ENCODE measurements around the gene MEGF11. TPM values are rescaled to one million over a fixed set of nuclear protein-coding genes. Genes with fewer than 3 reads are reported as not detected.
"Not testable (repeated sequence)": the region's sequence is repeated elsewhere in the genome, so short reads cannot be mapped to it uniquely, and the experiment has no call there.

The MEGF11 gene
- total RNA-seq, 1 donor from 2014 or later = not detected

- intact Hi-C loops (cut with DNase I) = no loop called here
- no peak for DNase-seq (ENCODE audit: low spot score)
These were observed 30.7 kb upstream of the MEGF11 start for GRCh38 chr15:66284271-66284670.

- no peak for DNase-seq (ENCODE audit: low spot score)
- intact Hi-C loops (cut with DNase I) = no loop called here
These were observed 25.1 kb upstream of the MEGF11 start for GRCh38 chr15:66278671-66279070.

GRCh38 chr15:66278056-66278455 is 24.5 kb upstream of the MEGF11 start:
- DNase-seq (ENCODE audit: low spot score) = no peak
- intact Hi-C loops (cut with DNase I) = no loop called here

GRCh38 chr15:66276546-66276945 is 23.0 kb upstream of the MEGF11 start:
- no peak for DNase-seq (ENCODE audit: low spot score)

GRCh38 chr15:66275352-66275751 is 21.8 kb upstream of the MEGF11 start:
- no peak for DNase-seq (ENCODE audit: low spot score)
- intact Hi-C loops (cut with DNase I) = no loop called here

More at GRCh38 chr15:66276546-66276945, 23.0 kb upstream of the MEGF11 start:
- intact Hi-C loops (cut with DNase I) = no loop called here

- no peak for DNase-seq (ENCODE audit: low spot score)
These were observed 17.4 kb upstream of the MEGF11 start for GRCh38 chr15:66270932-66271331.

GRCh38 chr15:66269326-66270090 is 16.0 kb upstream of the MEGF11 start:
- intact Hi-C loops (cut with DNase I) = no loop called here

More at GRCh38 chr15:66270932-66271331, 17.4 kb upstream of the MEGF11 start:
- intact Hi-C loops (cut with DNase I) = no loop called here

GRCh38 chr15:66264859-66265513 is 11.4 kb upstream of the MEGF11 start:
- intact Hi-C loops (cut with DNase I) = no loop called here
- no peak for DNase-seq (ENCODE audit: low spot score)

More at GRCh38 chr15:66269326-66270090, 16.0 kb upstream of the MEGF11 start:
- no peak for DNase-seq (ENCODE audit: low spot score)

- intact Hi-C loops (cut with DNase I) = not testable (repeated sequence)
These were observed 9.3 kb upstream of the MEGF11 start for GRCh38 chr15:66262837-66263236.

GRCh38 chr15:66261056-66261455 is 7.5 kb upstream of the MEGF11 start:
- intact Hi-C loops (cut with DNase I) = no loop called here
- no peak for DNase-seq (ENCODE audit: low spot score)

More at GRCh38 chr15:66262837-66263236, 9.3 kb upstream of the MEGF11 start:
- DNase-seq (ENCODE audit: low spot score) = not testable (repeated sequence)

- no peak for DNase-seq (ENCODE audit: low spot score)
- intact Hi-C loops (cut with DNase I) = no loop called here
These were observed 3.1 kb upstream of the MEGF11 start for GRCh38 chr15:66256692-66257091.

GRCh38 chr15:66254951-66255676 is 1.6 kb upstream of the MEGF11 start:
- intact Hi-C loops (cut with DNase I) = no loop called here
- peak; percentile 43 for DNase-seq (ENCODE audit: low spot score)

GRCh38 chr15:66254089-66254950 is 770 bp upstream of the MEGF11 start:
- DNase-seq (ENCODE audit: low spot score) = peak; percentile 66
- intact Hi-C loops (cut with DNase I) = no loop called here

GRCh38 chr15:66252685-66253417 is 699 bp downstream of the MEGF11 start:
- peak; percentile 68 for DNase-seq (ENCODE audit: low spot score)
- intact Hi-C loops (cut with DNase I) = no loop called here

- intact Hi-C loops (cut with DNase I) = no loop called here
- DNase-seq (ENCODE audit: low spot score) = peak; percentile 75
These were observed 1.5 kb downstream of the MEGF11 start for GRCh38 chr15:66251790-66252684.

- intact Hi-C loops (cut with DNase I) = no loop called here
These were observed 2.3 kb downstream of the MEGF11 start for GRCh38 chr15:66251065-66251789.

GRCh38 chr15:66249605-66250174 is 3.9 kb downstream of the MEGF11 start:
- DNase-seq (ENCODE audit: low spot score) = no peak
- intact Hi-C loops (cut with DNase I) = no loop called here

More at GRCh38 chr15:66251065-66251789, 2.3 kb downstream of the MEGF11 start:
- peak; percentile 60 for DNase-seq (ENCODE audit: low spot score)

Measured in cardiac septum (tissue), 1 donor.